HG03565 (cell line): ENCODE measurements around the gene DEF6.

ENCODE experiments used
- ATAC-seq: cut with Tn5 transposase; IDR thresholded peaks from one replicate; pipeline ENCODE4 v1.9.1; 2021; ENCODE audit warnings: mild to moderate bottlenecking, moderate library complexity; ENCODE audit not compliant: unreplicated experiment

The DEF6 gene

GRCh38 chr6:35297601-35298481 is at the start of gene DEF6:
Gene DEF6 (plus strand): TSS chr6:35297818. CDS start chr6:35297857, 39 bp downstream.
- ATAC-seq, result peak; percentile 72

GRCh38 chr6:35248300-35248699 is 49.3 kb upstream of the DEF6 start:
- no peak for ATAC-seq

GRCh38 chr6:35248965-35249364 is 48.7 kb upstream of the DEF6 start:
- ATAC-seq, result no peak

- no peak for ATAC-seq
These were observed 45.7 kb upstream of the DEF6 start for GRCh38 chr6:35251949-35252348.

GRCh38 chr6:35253249-35253648 is 44.4 kb upstream of the DEF6 start:
- ATAC-seq, result no peak

- ATAC-seq, result no peak
These were observed 39.3 kb upstream of the DEF6 start for GRCh38 chr6:35258336-35258735.

- ATAC-seq, result no peak
These were observed 38.8 kb upstream of the DEF6 start for GRCh38 chr6:35258858-35259193.

- ATAC-seq, result peak; percentile 71
These were observed 38.2 kb upstream of the DEF6 start, which contains the start of gene ZNF76 for GRCh38 chr6:35259194-35259947. Gene ZNF76 (plus strand): TSS chr6:35259735. CDS start chr6:35281152, 21,417 bp downstream.

- peak; percentile 25 for ATAC-seq
These were observed 37.5 kb upstream of the DEF6 start for GRCh38 chr6:35259948-35260590.

- ATAC-seq, result no peak
These were observed 36.7 kb upstream of the DEF6 start for GRCh38 chr6:35260591-35261570.

GRCh38 chr6:35262596-35262995 is 35.0 kb upstream of the DEF6 start:
- no peak for ATAC-seq

GRCh38 chr6:35264550-35265274 is 32.9 kb upstream of the DEF6 start:
- no peak for ATAC-seq

- no peak for ATAC-seq
These were observed 32.1 kb upstream of the DEF6 start for GRCh38 chr6:35265523-35265922.

GRCh38 chr6:35267446-35267845 is 30.2 kb upstream of the DEF6 start:
- ATAC-seq, result no peak

- no peak for ATAC-seq
These were observed 29.7 kb upstream of the DEF6 start for GRCh38 chr6:35267897-35268296.

- no peak for ATAC-seq
These were observed 25.6 kb upstream of the DEF6 start for GRCh38 chr6:35272005-35272404.

- ATAC-seq, result no peak
These were observed 23.6 kb upstream of the DEF6 start for GRCh38 chr6:35273822-35274559.

- ATAC-seq, result no peak
These were observed 21.8 kb upstream of the DEF6 start for GRCh38 chr6:35275744-35276260.

- no peak for ATAC-seq
These were observed 18.9 kb upstream of the DEF6 start for GRCh38 chr6:35278708-35279107.
